ENCODE measurements around the gene ZNF446. TPM values are rescaled to one million over a fixed set of nuclear protein-coding genes. Genes with fewer than 3 reads are reported as not detected.
A peak's percentile ranks its signal among the peaks of the same experiment; 100 is the strongest.

The ZNF446 gene
- total RNA-seq, 1 donor from 2014 or later: 2.4 TPM

- no peaks in the 10 kb centered on the region for H3K27me3 ChIP-seq (ENCODE audit: control insufficient read depth, insufficient read depth, low read length)
- no peak overlapping the region for H3K4me3 ChIP-seq (ENCODE audit: low read depth, low read length)
- DNase-seq (ENCODE audit: low read depth) (no peak), FAIRE-seq (no peak)
- TF ChIP-seq CTCF (IDR thresholded peaks at IDR 0.05; ENCODE audit: insufficient read depth, low read length, severe bottlenecking): no peak
- H3K36me3 ChIP-seq (ENCODE audit: control insufficient read depth, insufficient read depth, low read length): no peaks in the 10 kb centered on the region
Observed at GRCh38 chr19:58491393-58491792, 15.2 kb downstream of the ZNF446 start.

- DNase-seq (ENCODE audit: low read depth) (no peak), FAIRE-seq (no peak)
- no peak for TF ChIP-seq CTCF (IDR thresholded peaks at IDR 0.05; ENCODE audit: insufficient read depth, low read length, severe bottlenecking)
- no peak overlapping the region for H3K4me3 ChIP-seq (ENCODE audit: low read depth, low read length)
- H3K27me3 ChIP-seq (ENCODE audit: control insufficient read depth, insufficient read depth, low read length): no peaks in the 10 kb centered on the region
- H3K36me3 ChIP-seq (ENCODE audit: control insufficient read depth, insufficient read depth, low read length): no peaks in the 10 kb centered on the region
Observed at GRCh38 chr19:58492265-58492664, 16.1 kb downstream of the ZNF446 start.

- Histone ChIP-seq H3K4me3 (ENCODE audit: low read depth, low read length) (no peak overlapping the region), H3K36me3 (ENCODE audit: control insufficient read depth, insufficient read depth, low read length) (no peaks in the 10 kb centered on the region), H3K27me3 (ENCODE audit: control insufficient read depth, insufficient read depth, low read length) (no peaks in the 10 kb centered on the region)
- FAIRE-seq (no peak), DNase-seq (ENCODE audit: low read depth) (no peak)
- TF ChIP-seq CTCF (IDR thresholded peaks at IDR 0.05; ENCODE audit: insufficient read depth, low read length, severe bottlenecking): no peak
Observed at GRCh38 chr19:58497634-58498170, 21.6 kb downstream of the ZNF446 start.

- Histone ChIP-seq H3K36me3 (ENCODE audit: control insufficient read depth, insufficient read depth, low read length) (no peaks in the 10 kb centered on the region), H3K27me3 (ENCODE audit: control insufficient read depth, insufficient read depth, low read length) (no peaks in the 10 kb centered on the region), H3K4me3 (ENCODE audit: low read depth, low read length) (peak overlapping the region; percentile 35)
- no peak for TF ChIP-seq CTCF (IDR thresholded peaks at IDR 0.05; ENCODE audit: insufficient read depth, low read length, severe bottlenecking)
- no peak for FAIRE-seq
- DNase-seq (ENCODE audit: low read depth): no peak
Observed at GRCh38 chr19:58498316-58499020, 22.3 kb downstream of the ZNF446 start.

GRCh38 chr19:58499021-58499927 is 23.1 kb downstream of the ZNF446 start:
- TF ChIP-seq CTCF (IDR thresholded peaks at IDR 0.05; ENCODE audit: insufficient read depth, low read length, severe bottlenecking): peak; percentile 47
- DNase-seq (ENCODE audit: low read depth): peak; percentile 94
- H3K36me3 ChIP-seq (ENCODE audit: control insufficient read depth, insufficient read depth, low read length): no peaks in the 10 kb centered on the region
- no peaks in the 10 kb centered on the region for H3K27me3 ChIP-seq (ENCODE audit: control insufficient read depth, insufficient read depth, low read length)
- no peak for FAIRE-seq
- H3K4me3 ChIP-seq (ENCODE audit: low read depth, low read length): peak overlapping the region; percentile 57
